ENCODE results near the gene HPS6.
A peak's percentile ranks its signal among the peaks of the same experiment; 100 is the strongest.

- no peak for TF ChIP-seq CTCF (IDR thresholded peaks at IDR 0.05)
- TF ChIP-seq POLR2A (IDR thresholded peaks at IDR 0.05) = peak in 1 of 2 donors; percentile 54
Observed at GRCh38 chr10:102114861-102115618, 49.9 kb downstream of the HPS6 start.

All from heart left ventricle (tissue), 13 donors.